ENCODE measurements around the gene CNNM3.
"Not testable (repeated sequence)": the region's sequence is repeated elsewhere in the genome, so short reads cannot be mapped to it uniquely, and the experiment has no call there.

CNNM3 gene

DNA sequence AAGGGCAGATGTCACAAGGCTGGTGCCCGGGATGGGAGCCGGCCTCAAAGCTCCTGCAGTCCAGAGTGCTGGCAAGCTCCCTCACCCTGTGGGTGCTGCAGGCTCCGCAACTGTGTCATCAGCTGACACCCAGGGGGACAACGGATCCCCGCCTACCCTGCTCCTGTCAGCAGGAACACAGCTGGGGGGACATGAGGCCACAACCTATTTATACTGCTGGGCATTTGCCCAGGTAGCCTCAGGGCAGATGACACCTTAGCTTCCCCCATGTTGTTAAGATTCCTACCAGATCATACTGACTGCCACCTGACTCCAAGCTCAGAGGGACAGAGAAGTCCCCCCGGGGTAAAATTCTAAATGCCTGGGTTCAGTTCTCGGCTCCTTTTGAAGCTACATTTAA is 26.5 kb downstream of the CNNM3 start:
- no peak for DNase-seq

DNA sequence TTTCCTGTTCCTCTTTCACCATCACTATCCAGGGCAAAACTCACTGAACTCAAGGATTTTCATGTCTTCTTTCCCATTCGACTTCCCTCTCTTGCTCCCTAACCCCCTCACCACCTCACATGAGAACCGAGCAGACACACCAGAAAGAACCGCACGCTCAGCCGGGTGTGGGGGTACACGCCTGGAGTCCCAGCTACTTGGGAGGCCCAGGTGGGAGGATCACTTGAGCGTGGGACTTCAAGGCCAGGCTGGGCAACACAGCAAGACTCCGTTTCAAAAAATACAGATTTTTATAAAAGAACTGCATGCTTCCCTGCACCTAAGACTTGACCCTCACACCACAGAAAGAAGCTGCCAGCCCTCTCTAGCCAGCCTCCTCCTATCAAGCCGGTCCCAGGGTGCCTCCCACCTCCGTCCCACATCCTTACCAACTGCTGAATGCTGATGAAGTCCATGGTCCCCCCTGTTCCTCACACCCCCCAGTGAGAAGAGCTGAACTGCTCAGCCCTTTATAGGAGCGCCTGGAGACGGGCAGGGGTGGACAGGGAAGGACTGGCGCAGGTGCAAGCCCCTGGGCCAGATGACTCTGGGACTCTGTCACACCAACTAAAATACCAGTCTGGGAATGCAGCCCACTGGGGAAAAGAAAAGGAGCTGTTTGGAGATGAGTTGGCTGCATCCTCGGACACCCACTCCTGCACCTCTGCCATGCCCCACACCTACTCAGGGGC is 27.6 kb downstream of the CNNM3 start, which contains the start of gene ANKRD23:
Gene ANKRD23 (minus strand): TSS at position 484 of the 731 bp plus-strand sequence. CDS start 29 bp downstream, at position 455.
- DNase-seq: no peak

DNA sequence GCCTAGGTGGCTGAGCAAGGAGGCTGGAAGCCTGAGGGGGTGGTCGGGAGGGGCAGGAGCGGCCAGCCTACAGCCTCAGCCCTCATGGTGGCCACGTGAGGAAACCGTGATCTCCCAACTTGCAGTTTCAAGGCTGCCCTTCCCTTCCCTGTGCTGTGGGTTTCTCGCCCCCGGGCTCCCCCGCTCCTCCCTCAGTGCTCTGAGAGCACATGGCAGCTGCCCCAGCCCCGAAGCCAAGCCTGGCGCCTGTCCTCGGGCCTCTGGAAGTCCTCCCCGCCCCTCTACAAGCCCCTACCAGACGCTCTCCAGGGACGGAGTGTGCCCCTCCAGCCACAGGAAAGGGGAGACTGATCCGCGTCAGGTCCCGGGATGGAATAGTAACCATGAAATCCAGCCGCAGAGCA is 28.3 kb downstream of the CNNM3 start:
- DNase-seq: no peak

DNA sequence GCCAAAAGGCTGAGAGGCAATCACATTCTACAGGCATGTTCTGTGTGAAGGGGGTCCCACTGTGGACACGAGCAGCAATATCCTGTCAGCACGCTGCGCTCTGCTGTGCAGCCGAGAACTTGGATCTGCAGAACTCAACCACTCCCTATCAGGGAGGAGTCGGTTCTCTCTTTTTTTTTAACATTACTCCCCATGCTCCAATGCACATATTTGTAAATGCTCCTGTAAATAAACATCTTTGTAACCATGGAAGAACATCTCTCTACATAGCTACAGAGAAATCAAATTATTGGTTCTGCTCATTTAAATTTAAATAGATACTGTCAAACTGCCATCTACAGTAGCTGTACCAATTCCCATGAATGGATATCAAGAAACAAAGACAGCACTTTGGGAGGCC is 30.8 kb downstream of the CNNM3 start:
- DNase-seq: no peak

DNA sequence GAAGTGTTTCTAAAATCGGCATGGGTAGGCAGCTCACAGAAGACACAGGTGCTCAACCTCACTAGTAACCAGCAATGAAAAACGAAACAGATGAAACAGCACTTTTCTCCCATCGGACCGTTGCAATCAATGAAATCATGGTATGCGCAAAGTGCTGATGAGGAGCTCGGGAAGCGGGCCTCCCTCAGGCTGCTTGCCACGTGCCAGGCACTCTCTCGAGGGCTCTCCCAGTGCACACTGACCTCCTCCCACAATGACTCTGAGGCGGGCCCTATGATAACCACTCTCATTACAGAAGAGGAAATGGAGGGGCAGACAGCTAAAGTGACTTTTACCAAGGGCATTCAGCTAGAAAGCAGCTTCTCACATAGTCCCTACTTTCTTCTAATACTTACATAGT is 31.5 kb downstream of the CNNM3 start:
- no peak for DNase-seq

DNA sequence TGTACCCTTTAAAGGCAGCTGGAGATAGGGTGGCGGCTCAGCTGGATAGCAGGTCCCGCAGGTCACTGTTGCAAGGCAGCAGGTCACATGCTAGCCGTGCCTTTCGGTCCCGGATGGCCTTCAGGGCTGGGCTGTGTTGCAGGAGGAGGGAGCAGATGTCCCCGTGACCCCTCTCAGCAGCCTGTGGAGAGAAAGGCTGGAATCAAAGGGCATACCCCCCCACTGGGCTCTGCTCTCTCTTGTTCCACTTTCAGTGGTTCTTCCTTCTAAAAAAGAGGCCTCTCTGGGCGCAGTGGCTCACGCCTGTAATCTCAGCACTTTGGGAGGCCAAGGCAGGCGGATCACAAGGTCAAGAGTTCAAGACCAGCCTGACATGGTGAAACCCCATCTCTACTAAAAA is 32.2 kb downstream of the CNNM3 start:
- no peak for DNase-seq

DNA sequence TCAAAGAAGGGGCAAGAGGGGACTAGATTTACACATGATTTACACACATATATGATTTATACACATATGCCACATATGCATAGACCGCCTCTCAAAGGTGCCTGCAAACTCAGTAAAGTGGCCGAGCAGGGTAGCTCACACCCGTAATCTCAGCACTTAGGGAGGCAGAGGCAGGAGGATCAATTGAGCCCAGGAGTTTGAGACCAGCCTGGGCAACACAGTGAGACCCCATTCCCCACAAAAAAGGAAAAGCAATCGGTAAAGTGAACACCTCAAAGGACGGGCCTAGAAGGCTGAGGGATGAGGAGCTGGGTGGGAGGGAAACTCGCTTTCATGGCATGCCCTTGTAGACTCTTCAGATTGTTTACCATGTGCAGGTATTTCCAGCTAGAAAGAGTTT is 36.6 kb downstream of the CNNM3 start:
- no peak for DNase-seq

DNA sequence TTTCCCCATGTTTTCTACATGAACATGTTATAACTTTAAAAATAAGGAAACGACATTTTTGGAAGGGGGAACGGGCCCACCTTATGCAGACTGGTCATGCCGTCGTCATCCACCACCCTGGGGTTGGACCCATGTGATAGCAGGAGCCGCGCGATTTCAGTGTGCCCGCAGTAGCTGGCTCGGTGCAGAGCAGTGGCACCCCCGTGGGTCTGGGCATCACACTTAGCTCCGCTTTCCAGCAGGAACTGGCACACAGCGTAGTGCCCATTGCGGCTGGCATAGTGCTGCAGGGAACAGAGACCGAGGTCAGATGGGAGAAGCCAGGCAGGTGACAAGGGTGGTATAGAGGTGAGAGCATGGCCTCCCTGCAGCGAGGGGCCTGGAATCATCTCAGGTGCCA is 37.3 kb downstream of the CNNM3 start:
- no peak for DNase-seq

DNA sequence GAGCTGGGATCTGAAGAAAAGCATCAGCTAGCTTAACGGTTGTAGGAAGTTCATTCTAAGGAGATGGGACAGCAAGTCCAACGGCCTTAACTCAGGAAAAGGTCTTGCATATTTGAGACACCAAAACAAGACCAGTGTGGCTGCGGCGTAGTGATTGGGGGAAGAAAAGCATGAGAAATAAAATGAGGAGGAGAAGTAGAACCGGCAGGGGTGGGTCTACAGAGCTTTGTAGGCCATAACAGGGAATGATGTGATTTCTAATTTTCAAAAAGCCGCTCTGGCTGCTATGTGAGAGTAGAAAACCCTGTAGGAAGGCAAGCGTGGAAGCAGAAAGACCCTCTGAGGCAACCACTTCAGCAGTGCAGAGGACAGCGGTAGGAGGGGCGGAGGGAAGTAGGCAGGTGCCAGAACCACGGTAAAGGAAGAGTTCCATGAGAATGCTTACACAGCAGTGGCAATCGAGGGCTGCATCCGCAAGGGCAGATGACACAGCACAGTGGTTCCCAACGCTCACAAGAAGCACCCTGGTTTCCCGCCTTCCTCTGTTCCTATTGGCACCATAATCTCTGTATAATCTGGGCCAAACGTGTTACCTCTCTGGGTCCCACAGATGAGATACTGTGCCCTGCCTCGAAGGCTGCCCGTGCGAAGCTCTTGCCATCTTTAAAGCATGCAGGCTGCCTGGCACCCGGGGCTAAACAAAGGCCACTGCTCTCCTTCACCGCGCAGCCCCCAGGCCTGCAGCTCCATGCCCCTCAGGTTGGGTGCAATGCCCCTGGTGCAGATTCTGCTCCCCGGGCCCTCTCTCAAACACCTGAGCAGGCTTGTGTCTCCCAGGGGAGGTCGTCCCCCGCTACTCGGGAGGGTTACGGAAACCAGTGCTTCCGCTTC is 41.0 kb downstream of the CNNM3 start:
- peak; percentile 60 for DNase-seq

DNA sequence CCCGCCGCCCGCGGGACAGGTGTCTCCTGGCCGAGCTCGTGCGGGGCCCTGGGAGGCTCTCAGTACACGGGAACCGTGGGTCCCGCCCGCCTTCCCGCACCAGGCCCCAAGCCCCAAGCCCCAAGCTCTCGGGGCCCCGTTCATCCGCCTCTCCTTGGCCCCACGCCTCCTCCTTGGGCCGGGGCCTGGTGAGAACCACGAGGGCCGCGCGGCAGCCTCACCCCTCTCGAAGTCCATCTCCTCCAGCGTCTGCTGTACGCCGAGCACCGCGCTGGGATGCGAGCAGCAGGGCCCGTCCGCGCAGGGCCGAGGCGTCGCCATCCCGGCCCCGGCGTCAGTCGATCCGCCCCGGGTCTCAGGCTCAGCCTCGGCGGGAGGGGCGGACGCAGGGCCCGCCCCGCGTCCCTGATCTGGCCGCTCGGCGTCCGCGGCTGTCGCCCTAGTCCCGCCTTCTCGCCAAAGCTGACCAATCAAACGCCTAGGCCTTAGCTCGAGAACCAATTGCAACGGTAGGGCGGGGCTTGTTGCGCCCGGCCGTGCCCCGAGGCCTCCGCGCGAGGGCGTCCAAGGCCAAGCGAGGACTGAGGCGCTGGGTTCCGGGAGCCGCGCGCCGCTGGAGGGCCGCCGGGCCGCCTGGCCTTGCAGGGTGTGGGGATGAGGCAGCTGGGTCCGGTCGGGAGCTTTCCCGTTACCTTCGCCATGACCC is 41.8 kb downstream of the CNNM3 start, which contains the start of gene ANKRD39:
Gene ANKRD39 (minus strand): TSS at position 350 of the 706 bp plus-strand sequence. CDS start 29 bp downstream, at position 321.
- DNase-seq: peak; percentile 97

DNA sequence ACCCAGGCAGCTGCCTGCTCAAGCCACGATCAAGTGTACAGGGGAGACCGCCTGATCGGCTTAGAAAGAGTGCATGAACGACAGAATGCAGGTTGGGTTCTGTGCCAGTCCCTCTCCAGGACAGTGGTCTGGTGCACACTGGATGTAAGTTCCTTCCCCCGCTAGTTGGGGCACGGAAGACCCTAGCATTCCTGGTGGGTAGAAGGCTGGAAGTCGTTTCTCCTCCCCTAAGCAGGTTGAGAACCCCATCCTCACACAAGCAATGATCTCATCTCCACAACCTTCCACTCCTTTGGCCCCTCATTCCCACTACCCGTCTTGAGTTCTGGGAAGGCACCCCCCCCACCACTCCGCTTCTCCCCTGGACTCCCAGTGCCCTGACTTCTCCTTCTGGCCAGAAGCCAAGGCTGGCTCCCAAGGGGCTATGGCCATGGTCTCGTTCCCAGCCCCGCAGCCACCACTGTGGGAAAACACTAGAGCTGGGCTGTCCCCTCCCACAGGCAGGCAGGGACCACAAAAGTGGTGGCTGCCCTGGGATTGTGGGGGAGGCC is 43.1 kb downstream of the CNNM3 start:
- DNase-seq: no peak

DNA sequence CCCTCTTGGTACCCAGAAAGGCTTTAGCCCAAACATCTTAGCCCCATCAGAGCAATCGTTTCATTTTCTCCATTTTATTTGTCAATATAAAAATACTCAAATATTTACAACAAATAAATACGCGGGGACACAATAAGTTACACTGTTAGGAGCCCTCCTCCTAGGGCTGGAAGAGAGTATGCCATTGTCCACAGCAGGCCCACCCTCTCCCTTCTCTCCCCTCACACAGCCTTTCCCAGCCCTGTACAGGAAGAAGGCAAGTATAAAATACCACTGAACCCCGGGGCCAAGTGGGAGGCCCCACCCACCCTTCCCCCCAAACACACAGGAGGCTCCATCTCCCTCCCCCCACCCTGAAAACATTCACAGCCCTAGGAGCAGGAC is 43.6 kb downstream of the CNNM3 start:
- DNase-seq: no peak

DNA sequence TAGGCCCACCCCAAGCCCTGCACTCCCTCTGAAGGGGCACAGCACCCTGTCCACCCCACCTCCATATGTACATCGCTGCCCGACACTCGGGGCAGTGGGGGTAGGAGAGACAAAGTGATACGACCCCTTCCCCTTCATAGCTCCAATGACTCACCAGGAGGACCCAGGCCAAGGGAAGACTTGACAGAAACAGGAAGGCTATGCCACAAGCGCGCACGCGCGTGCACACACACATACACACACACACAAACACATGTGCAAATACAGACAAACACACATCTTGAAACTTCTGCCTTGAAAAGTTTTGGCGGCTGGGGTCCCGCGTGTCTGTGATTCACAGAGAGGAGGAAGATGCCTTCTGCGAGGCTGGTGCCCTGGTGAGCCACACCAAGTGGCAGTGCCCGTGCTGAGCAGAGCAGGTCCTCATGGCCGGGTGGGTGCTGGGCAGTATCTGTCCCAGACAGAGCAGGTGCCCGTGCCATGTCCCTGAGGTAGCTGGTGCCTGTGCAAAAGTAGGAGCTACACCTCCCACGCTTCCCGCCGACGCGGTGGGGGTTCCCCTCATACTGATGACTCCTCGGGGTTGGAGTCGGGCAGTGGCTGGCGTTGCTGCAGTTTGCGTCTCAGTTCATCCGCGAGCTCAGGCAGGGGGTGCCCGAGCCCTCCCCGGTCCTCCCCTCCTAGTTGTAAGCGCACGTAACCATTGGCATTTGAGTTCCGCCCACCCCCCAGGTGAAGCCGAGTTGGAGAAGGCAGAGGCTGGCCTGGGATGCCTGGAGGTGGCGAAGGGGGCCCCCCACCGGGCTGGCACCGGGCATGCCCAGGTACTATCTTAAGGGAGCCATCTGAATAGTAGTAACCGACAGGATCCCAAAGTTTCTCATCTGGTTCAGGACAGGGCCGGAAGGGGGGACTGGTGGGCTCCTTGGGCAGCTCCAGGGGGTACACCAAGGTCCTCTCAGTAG is 44.3 kb downstream of the CNNM3 start:
- DNase-seq: peak; percentile 59

DNA sequence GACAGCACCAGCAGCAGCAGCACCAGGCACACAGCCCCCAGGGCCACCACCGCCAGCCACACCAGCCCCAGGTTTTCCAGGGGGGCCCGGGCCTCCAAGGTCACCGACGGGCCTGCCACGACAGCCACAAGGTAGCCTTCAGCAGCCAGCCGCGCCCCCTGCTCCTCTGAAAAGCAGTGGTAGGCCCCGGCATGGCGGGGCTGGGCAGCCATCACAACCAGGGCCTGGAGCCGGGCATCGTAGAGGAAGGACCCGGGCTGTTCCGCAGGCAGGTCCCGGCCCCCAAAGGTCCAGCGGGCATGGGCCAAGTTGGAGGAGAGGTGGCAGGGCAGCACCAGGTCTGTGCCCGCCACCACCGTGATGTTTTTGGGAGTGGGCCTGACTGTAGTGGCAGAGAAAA is 45.0 kb downstream of the CNNM3 start:
- no peak for DNase-seq

DNA sequence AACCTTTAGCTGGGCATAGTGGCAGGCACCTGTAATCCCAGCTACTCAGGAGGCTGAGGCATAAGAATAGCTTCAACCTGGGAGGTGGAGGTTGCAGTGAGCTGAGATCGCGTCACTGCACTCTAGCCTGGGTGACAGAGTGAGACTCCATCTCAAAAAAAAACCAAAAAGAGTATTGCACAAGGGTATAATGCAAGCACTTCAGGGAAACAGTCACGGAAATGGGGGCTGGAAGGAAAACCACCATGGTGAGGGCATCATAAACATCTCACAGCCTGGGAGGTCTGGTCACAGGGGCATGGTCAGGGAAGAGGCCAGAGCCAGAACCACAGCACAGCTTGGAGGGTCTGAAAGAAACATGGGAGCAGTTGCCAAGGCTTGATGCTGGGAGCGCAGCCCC is 47.0 kb downstream of the CNNM3 start:
- DNase-seq: not testable (repeated sequence)

DNA sequence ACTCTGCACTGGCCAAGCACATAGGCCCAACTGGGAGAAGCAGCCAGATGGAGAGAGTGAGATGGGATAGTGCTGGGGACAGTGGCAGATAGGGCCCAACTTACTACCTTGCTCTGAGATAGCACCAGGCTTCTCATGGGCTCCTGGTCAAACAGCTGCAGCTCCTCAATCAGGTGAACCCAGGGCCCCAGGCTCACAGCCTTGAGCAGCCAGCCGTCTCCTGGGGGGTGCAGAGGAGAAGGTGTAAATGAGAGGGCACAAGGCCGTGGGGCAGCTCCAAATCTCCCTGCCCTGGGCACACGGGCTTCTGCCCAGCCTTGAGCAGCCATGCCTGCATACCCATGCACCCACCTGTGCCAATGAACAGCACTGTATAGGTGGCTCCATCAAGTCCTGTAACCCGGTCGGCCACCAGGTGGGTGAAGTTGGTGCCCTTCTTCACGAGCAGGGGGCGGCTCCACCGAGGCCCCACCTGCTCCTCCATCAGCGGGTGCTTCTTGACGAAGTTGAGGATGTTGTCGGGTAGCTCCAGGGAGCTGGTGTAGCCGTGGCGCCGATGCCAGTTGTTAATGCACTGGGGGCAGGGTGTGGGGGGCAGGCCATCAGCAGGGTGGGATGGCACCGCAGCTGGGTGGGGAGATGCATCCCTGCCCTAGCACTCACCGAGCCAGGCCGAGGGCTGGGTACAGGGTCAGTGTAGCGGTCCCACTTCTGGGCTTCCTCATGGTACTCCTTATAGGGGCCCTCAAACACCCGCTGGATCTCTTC is 47.7 kb downstream of the CNNM3 start:
- no peak for DNase-seq

DNA sequence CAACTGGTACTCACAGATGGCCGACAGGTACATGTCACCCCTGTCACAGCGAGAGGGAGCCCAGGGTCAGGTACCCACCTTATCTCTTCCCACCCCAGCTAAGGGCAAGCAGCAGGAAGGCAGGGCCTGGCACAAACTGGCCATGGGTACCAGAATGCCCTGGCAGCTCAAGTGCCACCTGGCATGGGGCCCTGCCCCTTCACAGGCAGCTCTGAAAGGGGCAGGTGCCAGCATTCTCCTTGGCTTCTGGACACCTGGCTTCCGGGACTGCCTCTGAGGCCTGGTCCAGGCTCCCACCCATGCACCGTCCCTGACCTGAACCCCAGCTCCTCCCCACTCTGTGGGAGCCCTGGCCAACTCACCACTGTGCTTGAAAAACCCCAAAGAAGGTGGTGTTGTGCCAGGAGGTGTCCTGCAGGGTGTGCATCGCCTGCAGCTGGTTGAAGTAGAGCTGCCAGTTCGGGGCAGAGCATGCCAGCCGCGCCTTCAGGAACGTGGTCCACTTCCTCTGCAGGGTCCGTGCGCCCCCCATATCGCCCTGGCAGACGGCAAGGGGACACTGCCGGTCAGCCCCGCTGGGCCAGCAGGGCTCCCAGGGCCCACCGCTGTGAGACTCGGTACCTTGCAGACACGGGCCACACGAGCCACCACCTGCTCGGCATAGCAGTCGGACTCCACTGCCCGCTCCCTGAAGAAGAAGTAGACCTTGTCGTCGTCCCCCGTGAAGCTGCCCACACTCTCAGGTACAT is 48.4 kb downstream of the CNNM3 start:
- DNase-seq: no peak

DNA sequence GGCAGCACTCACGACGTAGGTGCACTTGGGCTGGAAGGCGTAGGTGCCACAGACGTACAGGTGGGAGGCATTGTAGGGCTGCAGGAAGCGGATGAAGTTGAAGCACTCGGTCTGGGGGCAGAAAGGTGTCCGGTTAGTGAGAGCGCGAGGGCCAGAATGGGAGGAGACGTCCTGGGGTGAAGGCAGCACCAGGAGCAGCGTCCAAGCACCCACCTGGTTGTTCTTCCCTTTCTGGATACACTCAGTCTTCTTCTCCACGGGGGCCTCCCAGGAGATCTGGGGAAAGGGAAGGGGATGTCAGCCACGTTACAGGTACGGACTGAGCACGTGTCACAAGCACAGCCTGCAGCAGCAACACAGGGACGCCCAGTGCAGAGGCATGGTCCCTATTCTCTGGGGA is 49.6 kb downstream of the CNNM3 start:
- DNase-seq: no peak

DNA sequence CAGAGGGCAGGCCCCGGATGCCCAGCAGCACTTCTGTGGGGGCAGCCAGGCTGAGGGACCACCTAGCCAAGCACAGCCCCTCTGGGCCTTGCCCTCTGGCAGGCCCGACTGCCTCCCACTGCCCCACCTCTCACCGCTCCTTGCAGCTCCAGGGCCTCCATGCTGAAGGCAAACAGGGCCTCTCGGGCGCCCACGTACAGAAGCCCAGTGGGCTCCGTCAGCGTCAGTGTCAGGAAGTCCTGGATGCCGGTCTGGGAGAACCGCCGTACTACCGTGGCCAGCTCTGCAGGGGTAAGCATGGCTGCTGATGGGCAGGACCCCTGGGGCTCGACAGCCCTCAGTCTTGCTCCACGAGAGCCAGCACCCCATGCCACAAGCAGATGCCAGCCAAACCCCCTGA is 50.1 kb downstream of the CNNM3 start:
- DNase-seq: no peak

DNA sequence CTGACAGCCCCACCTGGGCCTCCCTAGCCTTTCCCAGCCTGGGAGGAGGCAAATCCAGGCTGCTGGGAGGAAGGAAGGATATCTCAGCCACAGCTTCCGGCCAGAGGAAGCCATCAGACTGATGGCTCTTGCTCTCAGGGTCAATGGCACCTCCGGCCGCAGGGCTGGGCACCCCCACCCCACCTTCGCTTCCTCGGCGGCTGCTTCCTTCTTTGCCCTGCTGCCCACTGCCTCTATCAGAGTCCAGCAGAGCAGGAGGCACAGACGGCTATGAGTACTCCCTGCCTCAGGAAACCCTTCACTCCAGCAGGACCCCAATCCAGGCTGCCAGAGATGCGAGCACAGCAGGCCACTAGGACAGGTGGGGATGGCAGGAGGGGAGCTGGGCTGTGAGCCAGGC is 50.5 kb downstream of the CNNM3 start:
- DNase-seq: no peak

Data from stimulated activated CD8-positive, alpha-beta memory T cell treated with anti-CD3 and anti-CD28 coated beads, Interleukin-4, amount 100 ng/mL, for 48 hours (primary cell).